ENCODE measurements around the gene SYDE1. TPM values are rescaled to one million over a fixed set of nuclear protein-coding genes. Genes with fewer than 3 reads are reported as not detected.

Gene SYDE1
- total and polyA plus RNA-seq, 10 of the 15 experiments (the other 5 are each of a cell fraction or from before 2014, with no cell fraction given), result not detected

DNA sequence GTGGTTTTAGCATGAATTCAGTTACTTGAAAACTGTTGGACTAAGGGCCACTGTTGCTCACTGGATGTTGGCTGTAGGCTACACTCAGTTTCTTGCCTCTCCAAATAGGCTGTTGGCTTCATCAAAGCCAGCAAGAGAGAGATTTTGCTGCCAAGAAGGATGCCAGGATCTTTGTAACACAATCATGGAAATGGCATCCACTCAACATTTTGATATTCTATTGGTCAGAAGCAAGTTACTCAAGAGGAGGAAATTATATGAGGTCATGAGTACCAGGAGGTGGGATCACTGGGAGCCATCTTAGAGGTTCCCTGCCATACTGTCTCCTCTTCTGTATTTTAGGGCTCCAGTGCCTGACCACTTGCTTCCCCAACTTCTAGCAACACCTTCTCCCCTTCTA lies 30.6 kb downstream of the SYDE1 start:
- DNase-seq (ENCODE audit: low read depth, low spot score), result no peak
- H3K27ac ChIP-seq (ENCODE audit: control insufficient read depth, insufficient read depth), result no peak overlapping the region
- no peak overlapping the region for H3K9ac ChIP-seq (ENCODE audit: control insufficient read depth, insufficient read depth, low read length)
- no peak for FAIRE-seq
- no peak for ATAC-seq
- TF ChIP-seq, protein P1, sequence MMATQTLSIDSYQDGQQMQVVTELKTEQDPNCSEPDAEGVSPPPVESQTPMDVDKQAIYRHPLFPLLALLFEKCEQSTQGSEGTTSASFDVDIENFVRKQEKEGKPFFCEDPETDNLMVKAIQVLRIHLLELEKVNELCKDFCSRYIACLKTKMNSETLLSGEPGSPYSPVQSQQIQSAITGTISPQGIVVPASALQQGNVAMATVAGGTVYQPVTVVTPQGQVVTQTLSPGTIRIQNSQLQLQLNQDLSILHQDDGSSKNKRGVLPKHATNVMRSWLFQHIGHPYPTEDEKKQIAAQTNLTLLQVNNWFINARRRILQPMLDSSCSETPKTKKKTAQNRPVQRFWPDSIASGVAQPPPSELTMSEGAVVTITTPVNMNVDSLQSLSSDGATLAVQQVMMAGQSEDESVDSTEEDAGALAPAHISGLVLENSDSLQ (IDR thresholded peaks at IDR 0.05), result no peak
- TF ChIP-seq, protein P2, sequence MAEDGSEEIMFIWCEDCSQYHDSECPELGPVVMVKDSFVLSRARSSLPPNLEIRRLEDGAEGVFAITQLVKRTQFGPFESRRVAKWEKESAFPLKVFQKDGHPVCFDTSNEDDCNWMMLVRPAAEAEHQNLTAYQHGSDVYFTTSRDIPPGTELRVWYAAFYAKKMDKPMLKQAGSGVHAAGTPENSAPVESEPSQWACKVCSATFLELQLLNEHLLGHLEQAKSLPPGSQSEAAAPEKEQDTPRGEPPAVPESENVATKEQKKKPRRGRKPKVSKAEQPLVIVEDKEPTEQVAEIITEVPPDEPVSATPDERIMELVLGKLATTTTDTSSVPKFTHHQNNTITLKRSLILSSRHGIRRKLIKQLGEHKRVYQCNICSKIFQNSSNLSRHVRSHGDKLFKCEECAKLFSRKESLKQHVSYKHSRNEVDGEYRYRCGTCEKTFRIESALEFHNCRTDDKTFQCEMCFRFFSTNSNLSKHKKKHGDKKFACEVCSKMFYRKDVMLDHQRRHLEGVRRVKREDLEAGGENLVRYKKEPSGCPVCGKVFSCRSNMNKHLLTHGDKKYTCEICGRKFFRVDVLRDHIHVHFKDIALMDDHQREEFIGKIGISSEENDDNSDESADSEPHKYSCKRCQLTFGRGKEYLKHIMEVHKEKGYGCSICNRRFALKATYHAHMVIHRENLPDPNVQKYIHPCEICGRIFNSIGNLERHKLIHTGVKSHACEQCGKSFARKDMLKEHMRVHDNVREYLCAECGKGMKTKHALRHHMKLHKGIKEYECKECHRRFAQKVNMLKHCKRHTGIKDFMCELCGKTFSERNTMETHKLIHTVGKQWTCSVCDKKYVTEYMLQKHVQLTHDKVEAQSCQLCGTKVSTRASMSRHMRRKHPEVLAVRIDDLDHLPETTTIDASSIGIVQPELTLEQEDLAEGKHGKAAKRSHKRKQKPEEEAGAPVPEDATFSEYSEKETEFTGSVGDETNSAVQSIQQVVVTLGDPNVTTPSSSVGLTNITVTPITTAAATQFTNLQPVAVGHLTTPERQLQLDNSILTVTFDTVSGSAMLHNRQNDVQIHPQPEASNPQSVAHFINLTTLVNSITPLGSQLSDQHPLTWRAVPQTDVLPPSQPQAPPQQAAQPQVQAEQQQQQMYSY (CRISPR knock-in tag; IDR thresholded peaks at IDR 0.05), result no peak
- TF ChIP-seq RCOR1 (conservative IDR thresholded peaks at IDR 0.05; ENCODE audit: low read depth, low read length) (no peak), ZSCAN29 (IDR thresholded peaks at IDR 0.05) (no peak)
- TF ChIP-seq, protein P3, sequence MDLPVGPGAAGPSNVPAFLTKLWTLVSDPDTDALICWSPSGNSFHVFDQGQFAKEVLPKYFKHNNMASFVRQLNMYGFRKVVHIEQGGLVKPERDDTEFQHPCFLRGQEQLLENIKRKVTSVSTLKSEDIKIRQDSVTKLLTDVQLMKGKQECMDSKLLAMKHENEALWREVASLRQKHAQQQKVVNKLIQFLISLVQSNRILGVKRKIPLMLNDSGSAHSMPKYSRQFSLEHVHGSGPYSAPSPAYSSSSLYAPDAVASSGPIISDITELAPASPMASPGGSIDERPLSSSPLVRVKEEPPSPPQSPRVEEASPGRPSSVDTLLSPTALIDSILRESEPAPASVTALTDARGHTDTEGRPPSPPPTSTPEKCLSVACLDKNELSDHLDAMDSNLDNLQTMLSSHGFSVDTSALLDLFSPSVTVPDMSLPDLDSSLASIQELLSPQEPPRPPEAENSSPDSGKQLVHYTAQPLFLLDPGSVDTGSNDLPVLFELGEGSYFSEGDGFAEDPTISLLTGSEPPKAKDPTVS (IDR thresholded peaks at IDR 0.05; ENCODE audit: low read depth, low read length), result no peak
- SMC1A ChIA-PET (ENCODE audit: uncharacterized antibody, unreplicated experiment), result no interaction called here
- intact Hi-C loops (cut with micrococcal nuclease; ENCODE audit: unreplicated experiment) (no loop called here), in situ Hi-C loops (cut with MboI) (no loop called here)
- RAD21 ChIA-PET (ENCODE audit: unreplicated experiment), result no interaction called here
- BruUV-seq (replicated peaks), result no TSS peak
- CTCF ChIA-PET, result no interaction called here
- no peak overlapping the region for H3K4me2 ChIP-seq (ENCODE audit: control insufficient read depth, insufficient read depth)
- H3K9me3 ChIP-seq (replicated peaks; ENCODE audit: control insufficient read depth, insufficient read depth, low read length), result peaks cover 2% of the 10 kb centered on the region; the same call in 2 of the 3 replicates
- H4K20me1 ChIP-seq (ENCODE audit: control insufficient read depth, insufficient read depth), result no peaks in the 10 kb centered on the region
- H3K79me2 ChIP-seq (ENCODE audit: control insufficient read depth, insufficient read depth, low read length), result no peaks in the 10 kb centered on the region
- H3K4me1 ChIP-seq (ENCODE audit: control insufficient read depth, insufficient read depth, low read length), result no peaks in the 10 kb centered on the region
- H3K27me3 ChIP-seq (replicated peaks in 1 of 2; ENCODE audit: control insufficient read depth in 2 of 2, insufficient read depth in 2 of 2, low read length in 1 of 2), result no peaks in the 10 kb centered on the region
- POLR2A ChIA-PET, result no interaction called here
- H3K36me3 ChIP-seq (ENCODE audit: control insufficient read depth in 2 of 2, insufficient read depth in 2 of 2, low read length in 1 of 2), result no peaks in the 10 kb centered on the region
- no peak overlapping the region for H3K4me3 ChIP-seq
- no peak overlapping the region for H2AFZ ChIP-seq (ENCODE audit: control insufficient read depth, low read depth, low read length)
